ENCODE measurements around the gene SRMS. TPM values are rescaled to one million over a fixed set of nuclear protein-coding genes. Genes with fewer than 3 reads are reported as not detected.
A peak's percentile ranks its signal among the peaks of the same experiment; 100 is the strongest.

The SRMS gene
- total RNA-seq, 1 donor from 2014 or later: not detected

- Histone ChIP-seq H3K4me3 (ENCODE audit: low read length in 3 of 3) (no peak overlapping the region), H3K27ac (ENCODE audit: low read depth, low read length) (no peak overlapping the region), H3K36me3 (ENCODE audit: control insufficient read depth in 3 of 3, insufficient read depth in 3 of 3, low read length in 3 of 3) (peaks cover 37 to 52% (median 41%) of the 10 kb centered on the region in 3 donors), H3K9me3 (ENCODE audit: control insufficient read depth in 3 of 3, low read length in 3 of 3) (no peaks in the 10 kb centered on the region), H3K27me3 (ENCODE audit: control insufficient read depth in 3 of 3, insufficient read depth in 3 of 3, low read length in 3 of 3) (no peaks in the 10 kb centered on the region), H3K4me1 (ENCODE audit: control insufficient read depth in 3 of 3, insufficient read depth in 3 of 3, low read length in 3 of 3) (peaks cover 3 to 13% (median 8%) of the 10 kb centered on the region in 3 donors), H3K9ac (ENCODE audit: low read depth in 1 of 3, low read length in 3 of 3) (no peak overlapping the region)
Observed at GRCh38 chr20:63589261-63590217, 42.0 kb upstream of the SRMS start.

- Histone ChIP-seq H3K4me3 (ENCODE audit: low read length in 3 of 3) (no peak overlapping the region), H3K27me3 (ENCODE audit: control insufficient read depth in 3 of 3, insufficient read depth in 3 of 3, low read length in 3 of 3) (no peaks in the 10 kb centered on the region), H3K4me1 (ENCODE audit: control insufficient read depth in 3 of 3, insufficient read depth in 3 of 3, low read length in 3 of 3) (peaks cover 3 to 11% (median 8%) of the 10 kb centered on the region in 3 donors), H3K9ac (ENCODE audit: low read depth in 1 of 3, low read length in 3 of 3) (peak overlapping the region in 1 of 3 donors; percentile 16), H3K9me3 (ENCODE audit: control insufficient read depth in 3 of 3, low read length in 3 of 3) (no peaks in the 10 kb centered on the region), H3K27ac (ENCODE audit: low read depth, low read length) (no peak overlapping the region), H3K36me3 (ENCODE audit: control insufficient read depth in 3 of 3, insufficient read depth in 3 of 3, low read length in 3 of 3) (peaks cover 36 to 49% (median 37%) of the 10 kb centered on the region in 3 donors)
Observed at GRCh38 chr20:63588641-63589041, 41.1 kb upstream of the SRMS start.

GRCh38 chr20:63587776-63588591 is 40.4 kb upstream of the SRMS start:
- H3K36me3 ChIP-seq (ENCODE audit: control insufficient read depth in 3 of 3, insufficient read depth in 3 of 3, low read length in 3 of 3): peaks cover 31 to 46% (median 34%) of the 10 kb centered on the region in 3 donors
- H3K9me3 ChIP-seq (ENCODE audit: control insufficient read depth in 3 of 3, low read length in 3 of 3): no peaks in the 10 kb centered on the region
- H3K27ac ChIP-seq (ENCODE audit: low read depth, low read length): no peak overlapping the region
- H3K4me3 ChIP-seq (ENCODE audit: low read length in 3 of 3): no peak overlapping the region
- H3K4me1 ChIP-seq (ENCODE audit: control insufficient read depth in 3 of 3, insufficient read depth in 3 of 3, low read length in 3 of 3): peaks cover 3 to 11% (median 8%) of the 10 kb centered on the region in 3 donors
- H3K9ac ChIP-seq (ENCODE audit: low read depth in 1 of 3, low read length in 3 of 3): no peak overlapping the region
- no peaks in the 10 kb centered on the region for H3K27me3 ChIP-seq (ENCODE audit: control insufficient read depth in 3 of 3, insufficient read depth in 3 of 3, low read length in 3 of 3)

GRCh38 chr20:63587256-63587655 is 39.7 kb upstream of the SRMS start:
- no peaks in the 10 kb centered on the region for H3K27me3 ChIP-seq (ENCODE audit: control insufficient read depth in 3 of 3, insufficient read depth in 3 of 3, low read length in 3 of 3)
- H3K9me3 ChIP-seq (ENCODE audit: control insufficient read depth in 3 of 3, low read length in 3 of 3): no peaks in the 10 kb centered on the region
- peaks cover 26 to 38% (median 27%) of the 10 kb centered on the region in 3 donors for H3K36me3 ChIP-seq (ENCODE audit: control insufficient read depth in 3 of 3, insufficient read depth in 3 of 3, low read length in 3 of 3)
- peaks cover 3 to 11% (median 8%) of the 10 kb centered on the region in 3 donors for H3K4me1 ChIP-seq (ENCODE audit: control insufficient read depth in 3 of 3, insufficient read depth in 3 of 3, low read length in 3 of 3)
- H3K4me3 ChIP-seq (ENCODE audit: low read length in 3 of 3): no peak overlapping the region
- H3K9ac ChIP-seq (ENCODE audit: low read depth in 1 of 3, low read length in 3 of 3): no peak overlapping the region
- H3K27ac ChIP-seq (ENCODE audit: low read depth, low read length): no peak overlapping the region

- Histone ChIP-seq H3K36me3 (ENCODE audit: control insufficient read depth in 3 of 3, insufficient read depth in 3 of 3, low read length in 3 of 3) (peaks cover 22 to 34% (median 22%) of the 10 kb centered on the region in 3 donors), H3K9me3 (ENCODE audit: control insufficient read depth in 3 of 3, low read length in 3 of 3) (no peaks in the 10 kb centered on the region), H3K27me3 (ENCODE audit: control insufficient read depth in 3 of 3, insufficient read depth in 3 of 3, low read length in 3 of 3) (no peaks in the 10 kb centered on the region), H3K9ac (ENCODE audit: low read depth in 1 of 3, low read length in 3 of 3) (no peak overlapping the region), H3K27ac (ENCODE audit: low read depth, low read length) (no peak overlapping the region), H3K4me3 (ENCODE audit: low read length in 3 of 3) (no peak overlapping the region), H3K4me1 (ENCODE audit: control insufficient read depth in 3 of 3, insufficient read depth in 3 of 3, low read length in 3 of 3) (peaks cover 3 to 11% (median 8%) of the 10 kb centered on the region in 3 donors)
Observed at GRCh38 chr20:63586797-63587196, 39.2 kb upstream of the SRMS start.

- Histone ChIP-seq H3K4me3 (ENCODE audit: low read length in 3 of 3) (no peak overlapping the region), H3K36me3 (ENCODE audit: control insufficient read depth in 3 of 3, insufficient read depth in 3 of 3, low read length in 3 of 3) (peaks cover 13 to 26% (median 15%) of the 10 kb centered on the region in 3 donors), H3K9ac (ENCODE audit: low read depth in 1 of 3, low read length in 3 of 3) (peak overlapping the region in 1 of 3 donors; percentile 45)
Observed at GRCh38 chr20:63585616-63586565, 38.3 kb upstream of the SRMS start.

GRCh38 chr20:63582382-63583063 is 35.0 kb upstream of the SRMS start:
- H3K27ac ChIP-seq (ENCODE audit: low read depth, low read length): no peak overlapping the region

More at GRCh38 chr20:63585616-63586565, 38.3 kb upstream of the SRMS start:
- no peak overlapping the region for H3K27ac ChIP-seq (ENCODE audit: low read depth, low read length)
- no peaks in the 10 kb centered on the region for H3K27me3 ChIP-seq (ENCODE audit: control insufficient read depth in 3 of 3, insufficient read depth in 3 of 3, low read length in 3 of 3)
- no peaks in the 10 kb centered on the region for H3K9me3 ChIP-seq (ENCODE audit: control insufficient read depth in 3 of 3, low read length in 3 of 3)
- peaks cover 3 to 11% (median 8%) of the 10 kb centered on the region in 3 donors for H3K4me1 ChIP-seq (ENCODE audit: control insufficient read depth in 3 of 3, insufficient read depth in 3 of 3, low read length in 3 of 3)

GRCh38 chr20:63580796-63581461 is 33.4 kb upstream of the SRMS start:
- Histone ChIP-seq H3K9me3 (ENCODE audit: control insufficient read depth in 3 of 3, low read length in 3 of 3) (no peaks in the 10 kb centered on the region), H3K36me3 (ENCODE audit: control insufficient read depth in 3 of 3, insufficient read depth in 3 of 3, low read length in 3 of 3) (no peaks in the 10 kb centered on the region), H3K4me1 (ENCODE audit: control insufficient read depth in 3 of 3, insufficient read depth in 3 of 3, low read length in 3 of 3) (peaks cover 5 to 12% (median 6%) of the 10 kb centered on the region in 3 donors), H3K9ac (ENCODE audit: low read depth in 1 of 3, low read length in 3 of 3) (no peak overlapping the region), H3K4me3 (ENCODE audit: low read length in 3 of 3) (no peak overlapping the region), H3K27ac (ENCODE audit: low read depth, low read length) (no peak overlapping the region), H3K27me3 (ENCODE audit: control insufficient read depth in 3 of 3, insufficient read depth in 3 of 3, low read length in 3 of 3) (peaks cover 0 to 14% (median 12%) of the 10 kb centered on the region in 3 donors)

More at GRCh38 chr20:63582382-63583063, 35.0 kb upstream of the SRMS start:
- H3K27me3 ChIP-seq (ENCODE audit: control insufficient read depth in 3 of 3, insufficient read depth in 3 of 3, low read length in 3 of 3): peaks cover 0 to 14% (median 12%) of the 10 kb centered on the region in 3 donors
- peaks cover 0 to 3% (median 0%) of the 10 kb centered on the region in 3 donors for H3K36me3 ChIP-seq (ENCODE audit: control insufficient read depth in 3 of 3, insufficient read depth in 3 of 3, low read length in 3 of 3)
- no peaks in the 10 kb centered on the region for H3K9me3 ChIP-seq (ENCODE audit: control insufficient read depth in 3 of 3, low read length in 3 of 3)
- H3K4me1 ChIP-seq (ENCODE audit: control insufficient read depth in 3 of 3, insufficient read depth in 3 of 3, low read length in 3 of 3): peaks cover 2 to 14% (median 8%) of the 10 kb centered on the region in 3 donors
- H3K4me3 ChIP-seq (ENCODE audit: low read length in 3 of 3): no peak overlapping the region
- H3K9ac ChIP-seq (ENCODE audit: low read depth in 1 of 3, low read length in 3 of 3): no peak overlapping the region
